HG02642 (cell line): ENCODE measurements around the gene KIAA1328.

Experiments
- ATAC-seq: cut with Tn5 transposase; IDR thresholded peaks from one replicate; pipeline ENCODE4 v1.9.1; 2021; ENCODE audit warnings: mild to moderate bottlenecking; ENCODE audit not compliant: unreplicated experiment, poor library complexity

The KIAA1328 gene

DNA sequence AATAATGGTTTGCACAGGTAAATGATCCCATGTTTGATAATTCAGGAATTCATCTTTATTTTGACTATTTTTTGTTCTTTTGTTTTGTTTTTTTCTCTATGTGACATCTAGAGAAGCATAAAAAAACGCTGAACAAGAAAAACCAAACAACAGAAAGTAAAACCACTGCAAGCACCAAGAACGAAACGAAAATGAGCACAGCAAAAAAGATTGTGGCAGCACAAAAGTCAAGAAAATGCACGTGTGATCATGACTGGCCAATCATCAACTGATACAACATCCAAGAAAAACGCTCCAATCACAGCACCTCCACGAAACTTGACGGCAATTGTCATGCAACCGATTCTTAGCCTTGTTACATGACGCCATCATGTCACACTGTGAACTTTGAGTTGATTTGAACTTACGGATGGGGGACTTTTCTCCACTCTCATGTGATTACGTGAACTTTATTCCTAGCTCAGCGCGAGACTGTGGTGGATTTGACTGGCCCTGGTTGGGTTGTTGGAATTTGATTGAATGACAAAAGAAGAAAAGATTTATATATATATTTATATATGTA, 417.9 kb downstream of the KIAA1328 start:
- ATAC-seq, result no peak

DNA sequence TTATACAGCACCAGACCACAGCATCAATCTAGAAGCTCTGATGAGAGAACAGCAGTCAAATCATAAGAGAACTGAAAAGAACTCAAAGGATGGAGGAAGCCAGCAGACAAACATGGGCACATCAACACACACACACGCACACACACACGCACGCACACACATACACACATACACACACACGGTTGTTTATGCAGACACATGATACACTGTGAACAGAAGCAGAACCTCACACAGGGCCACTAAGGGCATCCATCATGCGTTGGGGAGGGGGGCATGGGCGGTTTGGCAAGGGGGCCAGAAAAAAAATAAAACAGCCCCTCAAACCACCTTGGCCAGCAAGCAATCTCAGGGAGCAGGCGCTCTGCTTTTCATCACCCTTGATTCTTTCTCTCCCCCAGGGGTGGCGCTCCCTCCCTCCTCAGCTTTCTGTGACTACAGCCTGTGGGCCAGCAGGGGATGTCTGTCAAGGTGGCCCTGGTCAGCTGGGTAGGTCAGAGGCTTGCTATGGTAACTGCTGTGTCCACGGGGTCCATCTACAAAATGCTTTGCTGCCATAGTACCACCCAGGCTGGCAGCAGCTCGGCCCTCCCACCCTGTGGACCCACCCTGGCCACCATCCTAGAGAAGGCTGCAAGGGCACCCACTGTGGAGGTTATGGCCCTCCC, 418.7 kb downstream of the KIAA1328 start:
- ATAC-seq, result no peak

DNA sequence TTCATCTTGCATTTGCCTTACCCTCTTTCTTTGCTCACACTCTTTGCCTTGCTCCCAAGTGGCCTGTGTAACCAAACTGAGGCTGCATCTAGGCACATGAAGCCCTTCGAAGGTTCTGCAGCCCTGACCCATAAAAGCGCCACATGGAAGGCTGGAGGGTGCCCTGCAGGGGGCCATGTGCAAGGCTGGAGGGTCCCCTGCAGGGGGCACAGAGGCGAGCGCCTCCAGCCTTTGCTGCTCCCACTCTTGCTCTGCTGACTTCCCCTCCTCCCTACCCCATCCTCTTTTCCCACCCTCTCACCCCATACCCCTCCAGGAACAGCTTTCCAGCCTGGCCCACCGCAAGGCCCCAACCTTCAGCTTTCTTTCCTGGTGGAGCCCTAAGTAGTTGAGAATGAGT, 419.4 kb downstream of the KIAA1328 start:
- ATAC-seq, result no peak

DNA sequence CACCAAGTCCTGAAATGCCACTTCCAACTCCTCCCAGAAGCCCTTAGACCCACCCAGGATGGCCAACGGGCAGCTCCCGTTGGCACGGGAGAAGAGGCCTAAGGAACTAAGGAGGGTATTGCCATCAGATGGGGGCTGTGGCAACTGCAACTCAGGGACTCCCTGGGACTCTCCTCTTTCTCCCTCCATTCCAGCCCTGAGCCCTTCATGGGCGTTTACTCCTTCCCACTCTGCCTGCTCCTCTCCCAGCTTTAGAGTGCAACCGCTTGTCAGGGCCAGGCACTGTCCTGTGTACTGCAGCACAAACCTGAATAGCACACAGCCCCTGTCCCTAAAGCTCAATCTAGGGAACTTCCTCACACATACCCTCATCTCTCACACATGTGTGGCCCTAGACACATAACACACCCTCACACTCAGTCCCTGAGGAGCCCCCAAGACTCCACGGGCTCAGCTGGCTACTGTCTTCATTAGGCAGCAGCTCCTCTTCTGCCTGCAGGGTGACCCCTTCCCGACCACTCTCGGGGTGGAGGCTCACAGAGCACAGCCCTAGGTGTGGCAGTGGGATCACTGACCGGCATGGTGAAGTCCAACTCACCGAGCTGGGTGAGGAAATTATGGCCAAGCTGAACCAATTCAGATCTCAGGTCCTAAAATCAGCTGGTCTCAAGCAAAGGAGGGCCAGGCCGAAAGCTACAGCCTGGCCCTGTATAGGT, 420.4 kb downstream of the KIAA1328 start:
- no peak for ATAC-seq

DNA sequence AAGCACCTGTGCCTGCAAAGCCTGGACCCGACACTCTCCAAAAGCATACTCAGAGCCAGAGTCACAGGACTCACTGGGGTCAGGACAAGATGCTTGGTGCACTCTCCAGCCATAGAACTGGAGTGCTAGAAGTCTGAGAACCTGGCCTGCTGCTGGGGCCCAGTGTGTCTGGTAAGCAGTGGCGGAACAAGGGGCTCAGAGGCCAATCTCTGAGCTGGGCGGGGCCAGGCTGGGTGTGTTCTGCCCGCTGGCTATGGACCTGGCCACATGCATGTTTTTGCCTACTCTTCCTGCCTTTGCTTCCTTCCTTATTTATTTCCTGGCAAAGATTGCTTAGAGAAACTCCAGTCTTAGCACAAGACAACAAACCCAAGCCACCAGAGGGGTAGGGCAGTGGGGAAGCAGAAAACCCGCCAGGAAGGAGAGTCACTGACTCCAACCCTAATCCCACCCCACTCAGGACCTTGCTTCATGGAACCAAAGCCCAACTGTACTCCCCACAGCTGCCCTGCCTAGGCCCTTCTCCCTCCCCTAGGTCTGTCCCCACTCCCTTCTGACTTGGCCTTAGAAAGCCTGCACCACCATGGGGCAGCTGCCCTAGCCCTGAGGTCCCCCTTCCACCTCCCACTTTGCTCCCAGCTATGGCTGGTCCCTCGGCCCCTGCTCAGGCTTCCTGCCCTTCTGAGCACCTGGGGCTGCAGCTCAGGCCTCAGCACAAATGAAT, 421.1 kb downstream of the KIAA1328 start:
- no peak for ATAC-seq

DNA sequence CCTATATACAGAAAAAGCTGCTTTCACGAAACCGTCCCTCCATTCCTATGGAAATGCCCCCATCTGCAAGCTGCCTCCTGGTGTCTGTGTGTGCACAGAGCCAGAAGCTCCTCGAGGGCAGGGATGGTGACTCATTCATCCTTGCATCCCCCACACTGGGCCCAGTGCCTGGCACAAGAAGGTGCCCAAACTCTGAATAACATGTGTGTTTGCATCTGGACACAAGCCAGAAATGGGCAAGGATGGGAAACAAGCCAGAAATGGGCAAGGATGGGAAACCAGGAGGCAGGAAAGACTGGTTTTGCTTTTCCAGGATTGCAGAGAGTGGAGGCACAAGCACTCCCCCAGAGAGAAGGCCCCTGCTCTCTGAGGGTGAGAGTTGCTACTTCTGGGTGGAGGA, 422.8 kb downstream of the KIAA1328 start:
- no peak for ATAC-seq

DNA sequence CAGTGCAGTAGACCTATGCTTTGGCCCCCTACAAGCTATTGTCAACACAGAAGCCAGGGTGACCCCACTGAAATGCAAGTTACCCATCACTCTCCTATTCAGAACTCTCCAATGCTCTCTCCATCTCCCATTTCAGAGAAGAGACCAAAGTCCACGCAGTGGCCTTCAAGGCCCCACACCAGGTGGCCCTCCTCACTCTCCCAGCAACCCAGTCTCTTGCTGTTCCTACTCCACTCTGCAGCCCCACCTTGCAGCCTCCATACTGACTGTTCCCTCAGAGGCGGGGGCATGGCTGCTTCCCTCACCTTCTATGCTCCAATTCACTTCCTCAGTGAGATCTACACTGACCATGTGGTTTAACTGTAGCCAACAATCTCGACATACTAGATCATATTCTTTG, 423.4 kb downstream of the KIAA1328 start:
- ATAC-seq, result no peak

DNA sequence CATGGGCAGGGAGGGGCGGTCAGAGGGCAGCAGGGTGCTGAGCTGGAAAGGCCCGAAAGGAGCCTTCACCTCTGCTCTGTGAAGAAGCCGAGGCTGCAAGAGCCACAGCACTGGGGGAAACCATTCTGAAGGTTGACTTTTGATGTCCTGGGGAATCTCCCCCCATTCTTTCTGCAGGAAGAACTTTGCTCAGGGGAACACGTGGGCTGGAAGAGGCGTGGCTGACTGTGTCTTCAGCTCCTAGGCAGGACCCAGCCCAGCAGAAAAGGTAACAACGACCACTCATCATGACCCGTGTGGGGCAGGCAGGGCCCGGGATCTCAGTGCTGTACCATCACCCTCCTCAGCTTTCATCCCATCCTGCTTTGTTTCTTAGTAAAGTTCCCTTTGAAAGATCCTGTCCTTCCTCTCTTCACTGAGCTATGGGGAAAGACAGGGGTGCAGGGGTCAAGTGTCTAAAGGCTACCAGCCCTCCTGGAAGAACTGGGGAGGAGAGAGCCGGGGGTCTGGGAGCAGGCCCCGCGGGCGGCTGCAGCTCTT, 424.0 kb downstream of the KIAA1328 start:
- ATAC-seq, result no peak

DNA sequence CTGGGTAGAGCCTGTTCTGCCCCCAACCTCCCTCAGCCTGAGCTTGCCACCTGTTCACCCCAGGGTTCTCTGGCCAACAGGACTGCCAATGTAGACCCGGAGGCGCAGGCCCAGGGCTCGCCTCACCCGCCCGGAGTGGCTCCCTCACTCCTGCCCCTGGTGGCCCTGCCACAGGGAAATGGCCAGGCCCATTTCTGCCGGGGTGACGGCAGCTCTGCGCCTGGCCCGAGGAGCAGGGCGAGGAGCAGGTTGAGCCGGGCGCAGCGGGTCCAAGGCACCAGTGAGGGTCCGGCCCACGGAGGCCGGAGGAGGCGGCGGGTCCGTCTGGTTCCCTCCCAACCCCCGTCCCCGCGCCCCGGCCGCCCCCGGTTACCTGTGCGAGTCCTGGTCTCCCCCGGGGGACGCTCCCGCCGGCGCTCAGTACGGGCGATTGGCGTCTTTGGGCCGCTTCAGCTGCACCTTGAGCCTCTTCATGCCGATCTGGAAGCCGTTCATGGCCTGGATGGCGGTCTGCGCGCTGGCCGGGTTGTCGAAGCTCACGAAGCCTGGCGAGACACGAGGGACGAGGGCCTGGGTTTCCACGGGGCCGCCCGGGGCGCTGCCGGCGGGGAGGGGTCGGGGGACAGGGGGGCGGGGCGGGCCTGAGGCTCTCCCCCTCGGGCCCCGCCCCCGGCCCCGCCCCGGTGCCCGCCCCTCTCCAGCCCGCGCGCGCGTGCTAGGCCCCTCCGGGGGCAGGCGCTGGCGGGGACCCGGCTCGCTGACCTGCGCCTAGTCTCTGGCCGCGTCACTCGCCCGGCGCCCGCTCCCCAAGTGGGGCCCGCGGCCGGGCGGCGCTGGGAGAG, 424.7 kb downstream of the KIAA1328 start:
- ATAC-seq, result peak; percentile 44

DNA sequence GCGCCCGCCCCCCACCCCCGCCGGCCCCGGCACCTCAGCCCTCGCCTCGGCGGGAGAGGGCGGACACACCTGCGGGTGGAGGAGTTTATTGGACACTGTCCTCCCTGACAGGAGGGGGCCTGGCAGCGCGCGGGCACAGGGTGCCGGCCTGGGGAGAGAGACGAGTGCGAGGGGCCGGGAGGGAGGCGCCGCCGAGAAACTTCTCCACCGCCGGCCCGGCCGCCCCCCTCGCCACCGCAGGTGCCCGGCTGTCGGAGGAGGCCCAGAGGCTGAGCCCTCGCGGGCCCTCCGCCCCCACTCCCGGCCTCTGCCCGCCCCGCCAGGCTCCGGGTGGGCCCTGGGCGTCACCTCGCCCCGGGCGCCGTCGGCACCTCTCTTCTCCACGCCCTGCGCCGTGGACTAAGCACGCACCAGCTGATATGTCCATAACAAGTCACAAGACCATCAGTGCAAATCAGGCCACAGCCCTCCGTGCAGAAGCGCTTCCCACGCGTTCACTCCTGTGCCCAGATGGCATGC, 425.4 kb downstream of the KIAA1328 start:
- peak; percentile 27 for ATAC-seq

DNA sequence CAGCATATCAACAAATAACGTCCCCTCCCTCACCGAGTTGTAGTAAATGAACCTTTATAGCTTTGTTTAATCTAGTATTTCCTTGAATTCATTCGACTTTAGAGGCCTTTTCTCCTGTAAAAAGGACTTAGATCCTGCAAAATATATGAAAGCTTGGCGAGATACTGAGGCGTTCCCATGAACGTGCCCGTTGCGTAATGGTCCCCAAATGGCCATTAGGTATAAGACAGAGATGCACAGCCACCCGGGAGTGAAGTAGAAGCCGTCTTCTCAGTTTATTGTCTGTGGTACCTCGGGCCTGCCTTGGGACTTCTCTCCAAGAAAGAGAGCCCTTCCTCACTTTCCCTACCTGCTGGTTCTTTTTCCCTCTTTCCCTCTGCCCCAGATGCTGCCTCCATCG, 426.0 kb downstream of the KIAA1328 start:
- ATAC-seq, result no peak

DNA sequence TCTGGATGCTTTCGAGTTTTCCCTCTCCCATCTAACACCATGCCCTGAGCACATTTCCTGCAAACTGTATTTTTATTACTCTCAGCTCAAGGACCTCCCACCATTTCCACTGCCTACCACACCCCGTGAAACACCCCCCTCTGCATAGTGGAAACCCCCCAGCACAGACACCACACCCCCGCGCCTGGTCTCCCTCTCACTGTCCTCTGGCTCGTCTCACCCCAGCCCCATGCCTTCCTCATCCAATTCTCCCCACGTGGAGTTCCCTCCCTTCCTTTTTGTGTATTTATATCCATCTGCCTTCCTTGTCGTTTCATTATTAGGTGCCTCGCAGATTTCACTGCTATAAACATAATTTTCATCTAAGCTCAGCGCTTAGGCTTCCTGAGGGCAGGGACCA, 429.2 kb downstream of the KIAA1328 start:
- no peak for ATAC-seq

DNA sequence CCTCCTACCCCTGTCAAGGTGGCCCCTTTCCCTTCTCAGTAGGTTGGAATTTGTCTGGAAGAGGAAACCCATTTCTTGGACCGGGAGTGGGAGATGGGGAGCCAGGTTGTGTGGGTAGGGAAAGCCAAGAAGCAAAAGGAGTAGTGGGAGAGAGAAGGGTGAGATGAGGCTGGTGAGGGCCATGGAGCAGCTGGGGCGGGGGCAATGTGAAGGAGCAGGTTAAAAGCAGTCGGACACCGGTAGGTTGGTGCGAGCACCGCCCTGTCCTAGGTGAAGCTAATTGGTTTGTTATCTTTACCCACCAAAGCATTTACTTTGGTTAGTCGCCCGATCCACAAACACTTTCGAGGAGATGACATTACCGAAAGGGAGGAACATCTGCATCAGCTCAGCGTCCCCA, 429.9 kb downstream of the KIAA1328 start:
- ATAC-seq, result no peak

DNA sequence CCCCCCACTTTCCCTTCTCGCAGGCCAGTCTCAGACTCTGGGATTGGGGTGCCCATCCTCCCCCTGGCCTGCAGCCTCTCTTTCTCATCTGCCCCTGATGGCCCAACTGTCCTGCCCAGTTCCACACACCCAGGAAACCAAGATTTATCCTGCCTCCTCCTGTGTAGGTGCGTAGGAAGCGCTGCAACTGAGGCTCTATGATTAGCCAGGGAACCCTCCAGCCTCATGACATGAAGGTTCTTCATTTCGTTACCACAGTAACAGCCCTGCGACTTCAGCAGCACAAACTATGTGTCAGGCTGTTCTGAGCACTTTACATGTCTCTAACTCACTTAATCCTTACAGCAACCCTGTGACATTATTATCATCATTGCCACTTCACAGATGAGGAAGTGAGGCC, 430.8 kb downstream of the KIAA1328 start:
- ATAC-seq, result no peak

DNA sequence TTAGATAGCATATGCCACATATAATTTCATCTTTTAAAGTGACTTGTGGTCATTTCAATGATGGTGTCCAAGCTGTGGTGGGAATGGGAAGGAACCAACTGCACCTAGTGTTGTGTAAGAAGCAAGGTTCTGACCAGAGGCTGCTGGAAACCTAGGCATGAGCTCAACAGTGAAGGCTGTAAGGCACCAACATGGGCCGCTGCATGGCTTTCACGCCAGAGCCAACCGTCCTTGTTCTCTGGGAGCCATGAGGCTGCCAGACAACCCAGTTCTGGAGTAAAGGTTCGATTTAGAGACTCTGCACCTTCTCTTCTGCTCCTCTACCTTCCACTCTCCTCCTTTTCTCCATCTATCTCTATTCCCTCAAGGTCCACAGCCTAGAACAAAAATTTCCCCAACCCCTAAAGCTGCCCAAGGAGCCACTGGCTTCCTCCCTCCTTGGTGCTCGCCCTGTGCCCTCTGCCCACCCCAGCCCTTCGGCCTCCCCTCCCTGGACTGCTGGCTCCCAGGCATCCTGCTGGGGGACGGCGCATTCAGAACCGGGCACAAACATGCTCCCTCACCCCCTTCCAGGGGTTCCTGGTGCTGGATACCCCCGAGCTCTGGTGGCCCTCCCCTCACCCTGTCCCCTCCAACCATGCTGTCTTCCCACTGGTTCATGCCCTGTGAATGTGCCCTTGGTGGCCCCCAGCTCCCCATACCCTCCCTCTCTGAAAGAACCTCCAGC, 431.6 kb downstream of the KIAA1328 start:
- no peak for ATAC-seq

DNA sequence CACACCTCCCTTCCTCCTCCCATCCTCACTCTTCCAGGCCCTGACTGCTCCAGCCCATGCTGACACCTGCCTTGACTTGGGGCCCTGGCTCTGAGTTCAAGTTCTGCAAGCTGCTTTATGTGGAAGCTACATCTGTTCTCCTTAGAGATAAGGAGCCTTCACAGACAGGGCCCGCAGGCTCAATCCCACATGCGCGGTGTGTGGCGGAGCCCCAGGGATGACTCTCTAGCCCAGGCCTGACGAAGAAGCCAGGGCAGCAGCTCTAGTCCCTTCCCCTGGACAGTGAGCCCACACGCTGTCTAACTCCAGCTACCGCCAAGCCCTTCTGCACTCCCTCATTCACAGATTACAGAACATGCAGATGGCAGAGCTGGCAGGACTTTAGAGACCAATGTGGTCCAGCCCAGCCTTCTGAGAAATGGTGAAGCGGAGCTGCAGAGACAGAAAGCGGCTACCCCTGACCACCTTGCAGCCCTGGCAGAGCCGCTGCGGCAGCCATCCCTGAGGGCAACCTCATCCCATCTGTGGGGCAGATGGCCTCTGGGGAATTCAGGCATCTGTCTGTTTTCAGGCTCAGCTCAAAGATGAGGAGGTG, 432.4 kb downstream of the KIAA1328 start:
- ATAC-seq, result no peak

DNA sequence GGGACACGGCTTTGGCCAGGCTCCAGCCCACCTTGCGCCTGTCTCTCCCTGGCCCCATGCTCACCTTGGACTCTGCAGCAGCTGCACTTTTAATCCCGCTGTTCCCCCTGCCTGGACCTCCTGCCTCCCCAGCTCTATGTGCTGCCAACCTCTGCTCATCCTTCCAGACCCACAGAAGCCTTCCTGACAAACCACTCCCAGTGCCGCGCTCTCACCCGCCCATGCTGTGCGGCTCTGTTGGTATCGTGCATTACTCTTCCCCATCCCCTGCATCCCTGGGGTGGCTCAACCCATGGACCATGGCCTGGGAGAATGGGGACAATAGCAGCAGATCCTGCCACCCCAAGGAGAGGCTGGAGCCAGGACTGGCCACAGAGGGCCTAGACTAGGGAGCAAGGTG, 433.1 kb downstream of the KIAA1328 start:
- ATAC-seq, result no peak

DNA sequence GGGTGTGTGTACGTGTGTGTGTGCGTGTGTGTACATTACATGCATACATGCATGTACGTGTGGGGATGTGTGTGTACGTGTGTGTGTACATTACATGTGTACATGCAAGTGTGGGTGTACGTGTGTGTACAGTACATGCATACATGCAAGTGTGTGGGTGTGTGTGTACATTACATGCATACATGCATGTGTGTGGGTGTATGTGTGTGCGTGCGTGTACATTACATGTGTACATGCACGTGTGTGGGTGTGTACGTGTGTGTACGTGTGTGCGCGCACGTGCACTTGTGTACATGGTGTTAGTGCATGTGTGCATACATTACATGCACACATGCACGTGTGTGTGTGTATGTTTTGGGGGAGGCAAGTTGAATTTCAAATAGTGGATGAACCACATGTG, 436.0 kb downstream of the KIAA1328 start:
- ATAC-seq, result no peak

DNA sequence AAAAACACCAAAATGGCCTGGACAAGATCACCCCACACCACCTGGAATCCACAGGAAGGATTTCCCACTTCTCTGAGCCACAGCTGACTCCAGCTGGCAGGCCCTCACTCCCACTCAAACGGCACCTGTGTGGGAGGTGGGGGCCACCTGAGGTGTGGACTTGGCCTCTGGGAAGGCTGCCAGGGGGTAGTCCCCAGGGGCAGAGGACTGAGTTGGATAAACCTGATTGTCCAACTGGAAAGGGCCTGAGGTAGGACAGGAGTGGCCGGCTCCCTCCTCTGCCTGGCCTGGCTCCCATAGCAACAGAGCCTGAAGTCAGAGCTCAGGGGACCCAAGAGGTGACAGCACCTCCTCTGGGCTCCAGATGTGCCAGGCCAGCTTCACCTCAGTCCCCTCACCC, 436.5 kb downstream of the KIAA1328 start:
- no peak for ATAC-seq
